SKM-1 (cell line): ENCODE data around the gene LYZL1.
A peak's percentile ranks its signal among the peaks of the same experiment; 100 is the strongest.
"Not testable (repeated sequence)": the region's sequence is repeated elsewhere in the genome, so short reads cannot be mapped to it uniquely, and the experiment has no call there.

Experiments used
- DNase-seq: peaks from one replicate; lab custom pipeline; 2025; ENCODE audit not compliant: unreplicated experiment; lab: John Stamatoyannopoulos, UW

LYZL1 gene

DNA sequence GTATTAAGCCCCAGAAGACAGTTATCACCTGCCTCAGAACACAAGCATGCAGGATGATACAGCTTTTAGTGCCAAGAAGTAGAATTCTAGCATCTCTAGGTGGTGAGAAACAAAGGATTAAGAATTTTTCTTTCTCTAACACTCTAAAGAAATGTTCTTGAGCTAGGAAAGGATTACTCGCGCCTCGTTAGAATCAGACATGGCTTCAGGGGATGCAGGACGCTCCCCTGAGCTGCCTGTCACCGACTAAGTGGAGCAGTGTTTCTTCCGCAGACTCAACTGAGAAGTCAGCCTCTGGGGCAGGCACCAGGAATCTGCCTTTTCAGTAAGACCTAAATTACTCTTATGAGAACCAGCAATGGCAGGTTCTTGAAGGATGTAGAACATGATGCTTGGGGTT lies at the start of gene LYZL1:
Gene LYZL1 (plus strand): TSS at position 165 of the 400 bp plus-strand sequence. CDS start 2,798 bp downstream, outside the sequence.
- DNase-seq, result not testable (repeated sequence)

DNA sequence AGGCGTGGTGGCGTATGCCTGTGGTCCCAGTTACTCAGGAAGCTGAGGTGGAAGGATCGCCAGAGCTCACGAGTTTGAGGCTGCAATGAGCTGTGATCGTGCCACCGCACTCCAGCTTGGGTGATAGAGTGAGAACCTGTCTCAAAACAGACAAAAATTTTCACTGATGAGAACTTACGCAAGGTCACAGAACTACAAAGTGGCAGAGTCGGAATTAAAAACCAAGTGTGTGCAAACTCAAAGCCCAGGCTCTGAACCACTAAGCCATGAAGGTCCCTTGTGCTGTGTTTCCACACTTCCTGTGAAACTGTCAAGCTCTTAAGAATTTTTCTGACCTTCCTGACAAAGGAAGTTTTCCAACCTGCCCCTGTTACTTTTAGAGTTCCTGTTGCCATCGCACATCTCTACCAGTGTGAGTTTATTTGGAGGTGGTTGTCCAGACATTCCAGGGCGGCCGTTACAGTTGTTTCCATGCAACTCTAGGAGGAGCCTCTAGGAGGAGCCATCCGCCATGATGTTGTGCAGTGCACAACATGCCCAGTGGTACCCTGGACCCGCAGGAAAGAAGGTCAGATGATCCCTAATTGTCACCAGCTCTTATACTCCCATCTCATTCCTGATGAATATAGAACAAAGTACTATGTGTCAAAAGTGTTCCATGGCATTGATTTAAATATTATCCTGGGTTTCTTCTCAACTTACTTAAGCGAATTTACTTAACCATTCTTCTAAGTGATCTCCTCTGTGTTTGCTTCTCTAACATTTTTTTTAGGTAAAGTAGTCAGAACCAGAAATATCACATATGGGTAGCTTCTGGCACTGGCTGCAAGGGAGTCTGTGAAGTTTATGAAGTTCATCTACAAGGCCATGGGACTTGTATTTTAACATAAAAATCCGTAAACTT lies 49.0 kb upstream of the LYZL1 start:
- DNase-seq, result peak; percentile 64

DNA sequence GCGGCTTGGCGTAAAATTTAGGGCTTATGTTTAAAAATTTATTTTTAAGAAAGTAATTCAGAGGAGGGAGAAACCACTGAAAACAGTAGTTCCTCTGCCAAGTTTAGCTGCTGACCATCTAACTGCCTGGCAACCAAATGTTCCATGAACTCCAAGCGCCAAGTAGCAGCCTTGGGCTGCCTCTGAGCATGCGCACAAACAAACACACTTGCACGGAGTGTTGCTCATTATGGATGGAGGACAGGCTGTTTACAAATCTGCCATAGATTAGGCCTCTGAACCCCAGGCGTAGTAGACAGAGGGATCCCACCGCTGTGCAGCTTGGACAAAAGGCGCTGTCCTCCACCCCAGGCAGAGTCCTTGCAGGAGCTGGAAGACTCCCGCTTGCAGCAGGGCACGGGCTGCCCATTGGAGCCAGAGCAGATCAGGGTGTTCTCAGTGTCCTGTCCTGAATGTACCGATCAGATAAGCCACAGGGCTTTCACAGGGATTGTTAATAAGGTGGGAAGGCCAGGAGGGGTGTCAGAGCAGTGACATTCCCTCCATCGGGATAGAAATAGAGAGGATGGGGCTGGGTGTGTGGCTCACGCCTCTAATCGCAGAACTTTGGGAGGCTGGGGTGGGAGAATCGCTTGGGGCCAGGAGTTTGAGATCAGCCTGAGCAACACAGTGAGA lies 47.7 kb upstream of the LYZL1 start:
- no peak for DNase-seq

DNA sequence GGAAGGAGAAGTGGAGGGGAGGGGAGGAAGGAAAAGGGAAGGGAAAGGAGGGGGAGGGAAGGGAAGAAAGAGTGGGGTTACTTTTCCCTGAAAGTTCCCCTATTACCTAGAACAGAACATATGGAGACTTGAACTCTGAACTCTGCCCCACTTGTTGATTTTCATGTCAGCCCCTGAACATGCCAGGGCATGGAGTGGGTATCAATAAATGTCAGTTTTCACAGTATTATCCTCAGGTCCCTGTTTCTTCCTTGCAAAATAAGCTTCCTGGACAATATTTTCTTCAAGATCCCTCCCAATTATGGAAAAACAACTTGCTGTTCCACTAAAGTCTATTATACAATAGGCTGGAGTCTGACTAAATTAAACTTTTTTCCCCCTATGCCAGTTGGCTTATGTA lies 46.9 kb upstream of the LYZL1 start:
- no peak for DNase-seq

DNA sequence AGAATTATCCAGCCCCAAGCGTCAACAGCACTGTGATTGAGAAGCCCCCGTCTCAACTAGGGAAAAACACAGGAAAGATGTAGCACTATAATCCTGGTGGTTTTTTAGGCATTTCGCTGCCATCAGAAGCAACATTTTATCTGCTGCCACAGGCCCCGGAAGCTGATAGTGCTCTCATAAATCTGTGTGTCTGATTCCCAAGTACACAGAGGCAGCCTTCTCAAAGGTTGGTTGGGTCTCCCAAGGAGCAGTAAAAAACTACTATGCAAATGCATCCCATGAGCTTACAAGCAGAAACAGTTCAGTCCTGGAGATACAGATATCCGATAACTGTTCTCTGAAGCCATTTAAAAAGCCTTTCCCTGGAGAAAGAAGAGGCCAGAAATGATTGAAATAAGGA lies 45.8 kb upstream of the LYZL1 start:
- DNase-seq, result no peak

DNA sequence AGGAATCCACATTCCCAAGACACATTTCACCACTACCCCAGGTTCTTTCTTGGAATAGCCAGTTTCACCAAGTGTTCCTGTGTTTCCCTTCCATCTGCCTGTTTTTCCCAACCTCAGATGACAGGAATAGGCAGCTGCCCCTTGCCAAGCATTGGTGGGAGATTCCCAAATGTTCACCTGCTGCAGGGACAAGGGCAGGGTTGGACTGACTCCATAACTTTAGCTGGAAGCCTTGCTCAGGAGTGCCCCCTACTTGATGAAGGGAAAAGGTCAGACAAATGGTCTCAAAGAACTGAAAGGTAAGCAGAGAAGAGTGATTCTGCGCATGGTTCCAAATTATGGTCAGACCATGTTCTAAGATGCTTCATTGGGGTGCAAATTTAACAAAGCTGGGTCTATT lies 45.1 kb upstream of the LYZL1 start:
- no peak for DNase-seq

DNA sequence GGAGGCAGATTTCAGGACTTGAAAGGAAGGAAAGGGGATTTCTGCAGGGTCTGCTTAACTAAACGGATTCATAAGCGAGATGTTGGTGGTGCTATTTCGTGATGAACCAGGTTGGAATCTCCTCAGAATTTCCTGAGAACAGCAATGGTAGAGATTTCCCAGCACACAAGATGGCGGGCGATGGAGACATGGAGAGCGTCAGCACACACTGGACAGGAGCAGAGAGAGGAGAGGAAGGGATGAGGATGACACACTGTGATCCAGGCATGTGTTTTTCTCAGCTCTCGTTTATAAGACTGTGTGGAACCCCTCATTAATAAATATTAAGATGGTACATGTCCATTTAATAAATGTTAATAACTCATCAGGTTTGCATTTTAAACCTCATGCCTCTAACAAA lies 43.9 kb upstream of the LYZL1 start:
- no peak for DNase-seq

DNA sequence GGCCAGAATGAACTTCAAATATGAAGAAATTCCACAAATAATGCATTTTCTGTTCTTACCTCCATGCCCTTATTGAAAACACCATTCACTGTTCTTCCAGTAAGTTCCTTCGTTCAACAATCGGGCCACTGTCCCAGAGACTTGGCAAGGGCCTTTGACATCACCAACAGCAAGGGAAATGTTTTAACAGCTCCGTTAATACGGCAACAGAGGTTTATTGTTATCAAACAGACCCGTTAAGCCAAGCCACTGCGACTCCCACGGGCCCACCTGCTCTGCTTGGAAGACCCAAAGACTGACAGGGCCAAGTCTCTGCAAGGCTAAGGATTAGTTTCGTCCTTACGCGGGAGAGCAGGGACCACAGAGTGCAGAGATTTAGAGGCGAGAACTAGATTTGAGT lies 43.4 kb upstream of the LYZL1 start:
- no peak for DNase-seq

DNA sequence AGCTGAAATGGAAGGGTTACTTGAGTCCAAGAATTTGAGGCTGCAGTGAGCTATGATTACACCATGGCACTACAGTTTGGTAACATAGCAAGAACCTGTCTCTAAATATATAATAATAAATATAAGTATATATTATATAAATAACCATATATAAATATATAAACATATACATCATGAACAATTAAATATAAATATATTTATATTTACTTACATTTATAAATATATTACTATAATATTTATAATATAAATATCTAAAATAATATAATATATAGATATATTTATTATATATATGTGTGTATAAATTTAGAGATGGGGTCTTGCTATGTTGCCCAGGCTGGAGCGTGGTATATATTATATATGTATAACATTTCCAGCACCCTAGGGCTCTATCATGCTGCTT lies 42.4 kb upstream of the LYZL1 start:
- DNase-seq, result no peak

DNA sequence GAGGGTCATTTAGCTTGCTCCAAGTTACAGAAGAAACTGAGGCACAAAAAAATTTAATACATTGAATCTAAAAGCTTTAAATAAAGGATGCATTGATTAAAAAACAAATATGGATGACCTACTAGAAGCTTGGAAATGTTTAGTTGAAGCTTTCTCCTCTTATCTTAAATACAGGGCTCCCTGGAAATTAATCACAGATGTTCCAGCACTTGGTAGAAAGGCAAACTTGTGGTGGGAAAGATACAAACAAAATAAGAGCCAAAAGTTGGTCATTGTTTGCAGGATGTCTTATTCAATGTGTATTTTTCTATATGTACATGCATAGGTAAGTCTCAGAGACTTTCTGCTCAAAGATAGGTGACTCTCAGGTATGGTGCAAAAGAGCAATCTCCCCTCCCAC lies 40.7 kb upstream of the LYZL1 start:
- DNase-seq, result no peak

DNA sequence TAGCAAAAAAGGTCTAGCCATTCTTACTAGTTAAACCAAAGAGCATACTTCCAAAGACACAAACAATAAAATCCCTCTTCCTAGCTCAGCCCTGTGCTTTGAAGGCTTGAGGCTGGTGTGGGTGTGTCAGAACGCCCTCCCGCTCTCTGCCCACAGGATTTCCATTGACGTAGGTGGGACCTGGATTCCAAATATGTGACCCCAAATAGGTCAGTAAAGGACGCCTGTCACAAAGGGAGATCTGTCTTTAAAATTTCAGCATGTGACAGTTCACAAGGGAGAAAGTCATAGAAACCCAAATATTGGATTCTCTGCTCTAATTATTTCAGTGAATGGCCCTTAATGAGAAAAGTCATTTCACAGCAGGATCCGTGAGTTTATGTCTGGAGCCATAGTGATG lies 39.9 kb upstream of the LYZL1 start:
- DNase-seq, result no peak

DNA sequence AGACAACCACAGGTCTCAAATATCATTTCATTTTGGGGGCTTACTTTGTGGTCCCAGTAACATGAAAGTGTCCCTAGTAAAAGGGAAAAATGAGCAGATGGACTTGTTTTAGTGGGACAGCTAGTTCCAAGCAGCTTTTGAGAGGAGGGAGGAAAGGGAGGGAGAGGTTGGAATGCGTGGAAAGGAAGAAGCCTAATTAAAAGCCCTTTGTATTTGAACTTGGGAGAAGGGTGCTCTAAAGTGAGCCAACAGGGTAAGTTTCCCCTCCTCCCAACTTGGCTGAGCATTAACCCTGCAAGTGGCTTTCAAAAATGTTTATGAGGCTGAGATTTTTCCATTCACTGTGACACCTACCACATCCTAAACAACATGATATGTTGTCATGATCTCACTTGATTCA lies 38.8 kb upstream of the LYZL1 start:
- DNase-seq, result no peak

DNA sequence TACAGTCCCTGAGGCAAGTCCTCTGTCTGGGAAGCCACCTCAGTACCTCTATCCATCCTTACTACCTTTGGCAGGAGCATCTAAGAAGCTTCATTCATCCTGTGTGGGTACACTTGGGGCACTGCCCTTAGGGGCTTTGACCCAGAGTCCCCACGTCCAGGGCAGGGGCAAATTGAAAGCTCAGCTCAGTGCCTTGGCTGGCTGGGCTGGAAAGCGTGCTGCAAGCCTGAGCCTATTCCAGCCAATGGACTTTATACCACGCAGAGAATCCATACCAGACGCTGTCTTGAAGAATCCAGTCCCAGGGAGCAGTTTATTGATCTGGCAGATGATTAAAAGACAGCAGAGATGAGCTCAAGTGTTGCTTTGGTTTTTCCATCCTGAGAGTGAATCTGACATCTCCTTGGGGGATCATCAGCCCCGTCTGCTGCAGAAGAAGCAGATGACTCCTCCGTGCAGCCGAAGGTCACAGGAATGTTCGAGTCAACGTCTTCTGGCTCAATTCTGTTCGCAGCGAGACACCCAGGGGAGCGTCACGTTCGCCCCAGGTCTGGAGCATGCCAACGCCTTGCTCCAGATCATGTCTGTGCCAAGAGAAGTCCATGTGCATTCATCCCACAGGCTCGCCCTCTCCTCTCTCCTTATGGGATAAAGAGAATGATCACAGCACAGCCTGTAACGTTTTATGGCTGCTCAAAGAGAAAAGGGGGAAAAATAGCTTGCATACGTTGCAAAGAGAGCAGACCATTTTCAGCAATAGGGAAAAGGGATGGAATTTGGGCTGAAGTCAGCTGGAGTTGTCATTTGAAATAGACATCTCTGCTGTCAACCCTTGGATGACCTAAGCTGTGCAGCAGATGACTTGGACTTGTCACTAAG lies 35.8 kb upstream of the LYZL1 start:
- no peak for DNase-seq

DNA sequence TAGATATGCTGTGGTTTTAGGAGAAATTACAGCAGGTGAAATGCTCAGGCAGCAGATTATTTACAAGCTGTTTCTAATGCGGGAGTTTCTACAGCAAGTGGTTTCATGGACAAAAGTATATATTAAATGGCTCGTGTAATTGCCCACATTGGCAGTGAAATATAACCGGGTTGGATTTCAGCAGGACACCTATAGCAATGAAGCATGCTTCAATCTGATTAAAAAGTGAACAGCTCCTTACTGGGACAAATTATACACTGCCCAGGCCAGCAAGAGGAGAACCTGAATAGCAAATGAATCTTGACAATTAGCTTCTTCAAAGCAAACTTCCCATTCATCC lies 35.2 kb upstream of the LYZL1 start:
- DNase-seq, result no peak

DNA sequence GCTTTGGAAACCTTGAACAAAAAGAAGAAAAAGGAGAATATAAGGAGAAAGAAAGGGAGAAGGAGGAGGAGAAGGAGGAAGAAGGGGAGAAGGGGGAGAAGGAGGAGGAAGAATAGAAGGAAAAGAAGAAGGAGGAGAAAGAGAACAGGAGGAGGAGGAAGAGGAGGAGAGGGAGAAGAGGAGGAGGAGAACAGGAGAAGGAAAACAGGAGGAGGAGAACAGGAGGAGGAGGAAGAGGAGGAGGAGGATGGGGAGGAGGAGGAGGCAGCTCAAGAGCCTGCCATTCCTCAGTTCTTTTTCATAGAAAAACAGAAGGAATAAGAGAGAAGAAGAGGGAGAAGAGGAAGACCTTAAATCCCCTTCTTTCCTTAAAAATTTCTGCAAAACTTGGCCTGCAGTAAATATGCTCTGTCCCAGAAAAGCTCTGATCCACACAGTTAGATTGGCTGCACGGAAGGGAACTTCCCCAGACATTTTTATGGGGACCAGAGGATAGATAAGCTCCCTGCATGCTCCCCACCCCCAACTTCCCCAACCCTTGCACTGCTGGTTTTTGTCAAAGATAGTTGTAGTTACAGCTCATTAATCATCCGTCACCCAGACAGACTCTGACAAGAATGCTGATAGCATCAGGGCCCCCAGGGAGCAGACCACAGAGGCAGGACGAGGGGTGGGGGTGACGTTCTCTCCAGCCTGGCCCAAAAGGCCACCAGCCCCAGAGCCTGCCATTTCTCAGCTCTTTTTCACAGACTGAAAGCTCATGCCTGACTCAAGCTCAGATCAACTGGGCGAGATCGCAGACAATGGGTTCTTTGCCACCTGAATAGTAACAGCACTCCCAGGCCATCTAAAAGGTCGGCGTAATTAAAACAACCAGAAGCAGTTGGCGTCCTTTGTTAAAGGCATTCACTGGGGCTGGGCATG lies 34.5 kb upstream of the LYZL1 start:
- DNase-seq, result no peak

DNA sequence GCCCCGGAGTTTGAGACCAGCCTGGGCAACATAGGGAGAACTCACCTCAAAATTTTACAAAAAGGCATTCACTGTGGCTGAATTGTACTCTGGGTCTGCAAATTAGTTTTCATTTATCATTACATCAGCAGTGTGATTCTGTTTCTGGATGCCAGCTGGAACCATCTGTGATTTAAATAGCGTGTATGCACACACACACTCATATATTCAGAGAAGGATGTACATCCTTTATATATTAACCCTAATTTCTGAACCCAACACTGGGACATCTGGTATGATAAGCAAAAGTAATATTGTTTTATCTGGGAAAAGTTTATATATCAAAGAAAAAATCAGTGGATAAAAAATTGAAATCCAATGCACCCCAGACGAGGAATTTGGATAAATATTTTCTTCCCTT lies 33.8 kb upstream of the LYZL1 start:
- no peak for DNase-seq

DNA sequence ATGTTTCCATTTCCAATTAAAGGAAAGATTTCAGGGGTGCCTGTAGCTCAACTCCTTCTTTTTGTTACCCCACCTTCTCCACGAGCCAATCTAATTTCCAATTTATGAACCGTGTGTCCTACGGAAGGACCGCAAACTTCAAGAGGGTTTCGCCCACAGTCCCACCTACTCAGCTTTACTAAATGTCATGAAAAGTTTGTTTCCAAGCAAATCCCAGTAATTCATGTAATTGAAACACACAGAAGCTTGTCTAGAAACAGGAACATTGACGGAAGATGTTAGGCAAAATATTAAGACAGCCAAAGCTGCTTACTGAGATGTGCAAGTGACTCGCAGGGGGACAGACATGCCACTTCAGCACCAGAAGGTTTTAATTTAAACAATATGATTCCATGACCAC lies 32.9 kb upstream of the LYZL1 start:
- DNase-seq, result no peak

DNA sequence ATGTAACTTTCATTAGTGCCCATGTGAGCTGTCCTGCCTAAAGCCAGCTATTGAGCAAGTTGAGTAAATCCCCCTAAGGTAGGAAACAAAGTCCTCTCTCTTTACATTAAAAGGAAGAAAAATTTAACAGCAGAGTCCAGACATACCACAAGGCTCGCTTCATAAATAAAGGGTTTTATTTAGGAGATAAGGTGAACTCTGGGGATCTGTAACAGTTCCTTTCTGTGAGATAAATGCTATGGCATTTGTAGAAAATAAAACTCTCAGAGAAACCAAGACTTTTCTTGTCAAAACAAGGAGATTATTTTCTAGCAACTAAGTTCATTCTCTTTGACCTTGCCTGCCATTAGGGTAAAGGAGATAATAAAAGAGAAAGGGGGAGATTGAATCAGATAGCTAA lies 32.3 kb upstream of the LYZL1 start:
- no peak for DNase-seq

DNA sequence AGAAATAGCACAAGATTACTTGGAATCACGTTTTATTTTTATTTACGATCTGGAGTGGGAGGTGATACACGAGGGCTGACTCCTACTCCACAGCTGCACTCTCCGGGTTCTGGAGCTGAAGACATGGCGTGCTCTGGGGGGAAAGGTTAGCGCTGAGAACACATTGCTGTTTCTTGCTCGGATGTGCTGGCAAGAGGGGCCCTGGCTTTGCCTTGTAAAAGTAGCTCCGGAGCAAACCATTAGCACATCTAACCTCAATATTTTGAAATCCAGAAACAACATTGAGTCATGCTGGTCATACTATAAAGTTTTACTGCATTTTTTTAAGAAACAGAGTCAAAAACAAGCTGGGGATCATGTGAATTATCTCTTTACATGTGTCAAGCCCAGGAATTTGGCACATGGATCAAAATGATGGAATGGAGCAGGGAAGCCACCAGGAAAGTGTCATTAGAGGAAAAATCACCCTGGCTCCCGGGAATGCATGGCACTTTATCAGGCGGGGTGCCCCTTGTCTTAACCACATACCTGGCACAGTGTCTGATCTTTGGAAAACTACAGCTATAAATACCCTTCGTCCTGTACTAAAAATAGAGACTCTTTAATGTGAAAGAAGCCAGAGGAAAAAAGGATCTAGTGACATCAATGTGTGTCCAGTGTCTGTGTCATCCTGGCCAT lies 31.6 kb upstream of the LYZL1 start:
- peak; percentile 6 for DNase-seq

DNA sequence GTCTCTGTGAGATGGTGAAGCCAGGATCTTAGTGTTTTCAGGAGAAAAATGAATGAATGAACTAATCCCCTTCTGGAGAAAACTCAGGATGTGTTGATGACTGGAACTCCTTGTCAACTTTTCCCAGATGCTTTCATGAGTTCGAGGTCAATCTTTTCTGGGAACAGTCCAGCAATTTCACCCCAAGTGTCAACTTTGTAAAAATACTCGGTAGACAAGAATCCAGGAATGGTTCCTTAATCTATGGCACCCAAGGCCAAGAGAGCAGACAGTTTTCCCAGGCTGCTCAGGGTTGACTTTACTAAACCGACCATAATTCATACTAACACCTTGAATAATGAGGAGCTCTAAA lies 31.1 kb upstream of the LYZL1 start:
- DNase-seq, result no peak
